ENCODE results near the gene CA10.

DNA sequence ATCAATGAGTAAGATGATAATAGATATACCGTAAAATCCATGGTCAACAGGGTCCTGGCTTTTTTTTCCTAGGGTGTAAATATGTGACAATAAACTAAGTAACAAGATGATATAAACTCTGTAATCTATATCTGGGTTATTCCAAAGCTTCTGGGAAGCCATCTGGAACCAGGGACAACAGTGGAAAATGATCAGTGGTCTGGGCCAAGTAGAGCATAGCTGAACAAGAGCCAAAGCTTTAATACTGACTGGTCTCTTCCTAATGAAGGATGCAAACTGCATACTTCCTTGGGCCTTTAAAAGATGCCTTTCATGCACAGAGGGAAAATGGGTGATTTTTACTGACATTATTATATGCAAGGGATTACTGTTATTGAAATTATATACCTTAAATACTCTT, 8.9 kb downstream of the CA10 start:
- TF ChIP-seq, protein P1, sequence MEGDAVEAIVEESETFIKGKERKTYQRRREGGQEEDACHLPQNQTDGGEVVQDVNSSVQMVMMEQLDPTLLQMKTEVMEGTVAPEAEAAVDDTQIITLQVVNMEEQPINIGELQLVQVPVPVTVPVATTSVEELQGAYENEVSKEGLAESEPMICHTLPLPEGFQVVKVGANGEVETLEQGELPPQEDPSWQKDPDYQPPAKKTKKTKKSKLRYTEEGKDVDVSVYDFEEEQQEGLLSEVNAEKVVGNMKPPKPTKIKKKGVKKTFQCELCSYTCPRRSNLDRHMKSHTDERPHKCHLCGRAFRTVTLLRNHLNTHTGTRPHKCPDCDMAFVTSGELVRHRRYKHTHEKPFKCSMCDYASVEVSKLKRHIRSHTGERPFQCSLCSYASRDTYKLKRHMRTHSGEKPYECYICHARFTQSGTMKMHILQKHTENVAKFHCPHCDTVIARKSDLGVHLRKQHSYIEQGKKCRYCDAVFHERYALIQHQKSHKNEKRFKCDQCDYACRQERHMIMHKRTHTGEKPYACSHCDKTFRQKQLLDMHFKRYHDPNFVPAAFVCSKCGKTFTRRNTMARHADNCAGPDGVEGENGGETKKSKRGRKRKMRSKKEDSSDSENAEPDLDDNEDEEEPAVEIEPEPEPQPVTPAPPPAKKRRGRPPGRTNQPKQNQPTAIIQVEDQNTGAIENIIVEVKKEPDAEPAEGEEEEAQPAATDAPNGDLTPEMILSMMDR (IDR thresholded peaks at IDR 0.05) = no peak
- no peak for TF ChIP-seq POLR2A (IDR thresholded peaks at IDR 0.05)

Measured in right lobe of liver (tissue), 4 donors.